ENCODE results near the gene MAP2K5. TPM values are rescaled to one million over a fixed set of nuclear protein-coding genes. Genes with fewer than 3 reads are reported as not detected.
"Not testable (repeated sequence)": the region's sequence is repeated elsewhere in the genome, so short reads cannot be mapped to it uniquely, and the experiment has no call there.

MAP2K5 gene
- total RNA-seq, 6 experiments from 2014 or later = 5.0 to 11.6 (median 8.8) TPM

DNA sequence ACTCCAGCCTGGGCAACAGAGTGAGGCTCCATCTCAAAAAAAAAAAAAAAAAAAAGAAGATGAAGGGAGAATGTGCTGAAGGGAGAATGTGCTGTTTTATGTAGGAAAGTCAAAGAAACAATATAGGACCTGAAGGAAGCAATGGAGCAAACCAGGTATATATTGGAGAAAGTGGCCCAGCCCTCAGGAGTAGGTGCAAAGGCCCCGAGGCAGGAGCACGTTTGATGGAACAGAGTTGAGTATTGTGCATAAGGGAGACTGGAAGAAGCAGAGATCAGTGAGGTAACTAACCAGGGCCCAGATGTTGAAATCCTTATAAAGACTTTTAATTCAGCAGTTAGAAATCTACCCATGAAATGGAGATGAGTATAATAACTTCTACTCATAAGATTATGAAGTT, 79.6 kb downstream of the MAP2K5 start:
- Histone ChIP-seq H3K4me1 (no peaks in the 10 kb centered on the region), H3K9me3 (no peaks in the 10 kb centered on the region), H3K36me3 (no peaks in the 10 kb centered on the region), H3K27ac (no peak overlapping the region), H3K4me3 (no peak overlapping the region), H3K27me3 (no peaks in the 10 kb centered on the region)
- intact Hi-C loops (cut with DNase I) = no loop called here
- DNase-seq = no peak
- 90% methylated on average over 2 of the region's 2 CpGs for WGBS (ENCODE audit: insufficient coverage, low coverage, low lambda C conversion rate, missing lambda C conversion rate)
- TF ChIP-seq CTCF (IDR thresholded peaks at IDR 0.05) (no peak), POLR2A (IDR thresholded peaks at IDR 0.05) (no peak)
- ATAC-seq = no peak

DNA sequence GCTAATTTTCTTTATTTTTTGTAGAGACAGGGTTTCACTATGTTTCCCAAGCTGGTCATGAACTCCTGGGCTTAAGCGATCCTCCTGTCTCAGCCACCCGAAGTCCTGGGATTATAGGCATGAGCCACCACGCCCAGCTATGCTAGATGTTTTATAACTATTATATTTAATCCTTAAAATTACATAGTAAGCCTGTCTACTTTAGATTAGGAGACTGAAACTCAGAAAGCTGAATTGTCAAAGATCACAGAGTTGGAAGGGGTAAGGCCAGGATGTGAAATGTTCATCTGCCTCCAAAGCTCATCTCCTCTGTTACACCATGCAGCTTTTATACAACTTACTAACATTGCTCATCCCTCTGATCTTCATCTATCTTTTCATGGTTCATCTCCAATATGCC, 89.8 kb downstream of the MAP2K5 start:
- Histone ChIP-seq H3K36me3 (no peaks in the 10 kb centered on the region), H3K4me3 (no peak overlapping the region), H3K4me1 (no peaks in the 10 kb centered on the region), H3K9me3 (no peaks in the 10 kb centered on the region), H3K27ac (no peak overlapping the region), H3K27me3 (no peaks in the 10 kb centered on the region)
- intact Hi-C loops (cut with DNase I) = no loop called here
- WGBS (ENCODE audit: insufficient coverage, low coverage, low lambda C conversion rate, missing lambda C conversion rate) = 93% methylated on average over 3 of the region's 3 CpGs
- DNase-seq (no peak), ATAC-seq (no peak)
- TF ChIP-seq POLR2A (IDR thresholded peaks at IDR 0.05) (no peak), CTCF (IDR thresholded peaks at IDR 0.05) (no peak)

- DNase-seq; H3K36me3 ChIP-seq; H3K4me1 ChIP-seq; intact Hi-C loops (cut with DNase I); ATAC-seq; H3K9me3 ChIP-seq; H3K4me3 ChIP-seq; H3K27ac ChIP-seq; H3K27me3 ChIP-seq: not testable (repeated sequence)
- 94% methylated on average over 11 of the region's 11 CpGs for WGBS (ENCODE audit: insufficient coverage, low coverage, low lambda C conversion rate, missing lambda C conversion rate)
Observed at GRCh38 chr15:67635950-67636349, 93.4 kb downstream of the MAP2K5 start.

GRCh38 chr15:67639591-67639990, 97.1 kb downstream of the MAP2K5 start:
- no peak for ATAC-seq
- no peak for DNase-seq
- 77% methylated on average over 6 of the region's 6 CpGs for WGBS (ENCODE audit: insufficient coverage, low coverage, low lambda C conversion rate, missing lambda C conversion rate)
- H3K4me1 ChIP-seq = no peaks in the 10 kb centered on the region
- H3K36me3 ChIP-seq = no peaks in the 10 kb centered on the region
- no peak overlapping the region for H3K27ac ChIP-seq
- H3K27me3 ChIP-seq = no peaks in the 10 kb centered on the region
- TF ChIP-seq CTCF (IDR thresholded peaks at IDR 0.05) (no peak), POLR2A (IDR thresholded peaks at IDR 0.05) (no peak)
- no peaks in the 10 kb centered on the region for H3K9me3 ChIP-seq
- no peak overlapping the region for H3K4me3 ChIP-seq
- intact Hi-C loops (cut with DNase I) = no loop called here

- TF ChIP-seq CTCF (IDR thresholded peaks at IDR 0.05) = no peak
- TF ChIP-seq POLR2A (IDR thresholded peaks at IDR 0.05) = no peak
- intact Hi-C loops (cut with DNase I) = no loop called here
- Histone ChIP-seq H3K4me1 (no peaks in the 10 kb centered on the region), H3K27ac (no peak overlapping the region), H3K36me3 (no peaks in the 10 kb centered on the region), H3K9me3 (no peaks in the 10 kb centered on the region), H3K4me3 (no peak overlapping the region), H3K27me3 (no peaks in the 10 kb centered on the region)
- 95% methylated on average over 3 of the region's 3 CpGs for WGBS (ENCODE audit: insufficient coverage, low coverage, low lambda C conversion rate, missing lambda C conversion rate)
- ATAC-seq = no peak
- no peak for DNase-seq
Observed at GRCh38 chr15:67641453-67641852, 99.0 kb downstream of the MAP2K5 start.

All from right lobe of liver (tissue), 6 donors.